Progenitor cell of endocrine pancreas (in vitro differentiated cells): ENCODE measurements around the gene ADCK2. TPM values are rescaled to one million over a fixed set of nuclear protein-coding genes. Genes with fewer than 3 reads are reported as not detected.

Experiments
- DNase-seq: peaks from one replicate; pipeline ENCODE4 v3.0.0; 2021; ENCODE audit warnings: low spot score; ENCODE audit not compliant: unreplicated experiment
- H3K27ac Mint-ChIP-seq: 2 replicates; pipeline ENCODE4 v1.8.0; 2021; ENCODE audit warnings: mild to moderate bottlenecking, moderate library complexity, mixed read lengths
- H3K27me3 Mint-ChIP-seq: 2 replicates; pipeline ENCODE4 v1.8.0; 2021; ENCODE audit warnings: mixed read lengths
- H3K36me3 Mint-ChIP-seq: 2 replicates; pipeline ENCODE4 v1.8.0; 2022; ENCODE audit warnings: mixed read lengths; ENCODE audit not compliant: insufficient read depth
- H3K4me1 Mint-ChIP-seq: 2 replicates; pipeline ENCODE4 v1.8.0; 2021; ENCODE audit warnings: low read depth, mixed read lengths
- H3K4me3 Mint-ChIP-seq: 2 replicates; pipeline ENCODE4 v1.8.0; 2021; ENCODE audit warnings: low read depth, mild to moderate bottlenecking, moderate library complexity, mixed read lengths
- H3K9me3 Mint-ChIP-seq: 2 replicates; pipeline ENCODE4 v1.8.0; 2021; ENCODE audit warnings: low read depth, mixed read lengths
- total RNA-seq: library from RNA; stranded (reverse); gene quantifications from 2 replicates; pipeline ENCODE4 v1.2.1, GENCODE V29; 2021
- TF ChIP-seq, protein P1 (sequence below): fragments of 200-600 bp; sonication (generic); IDR thresholded peaks from one replicate; pipeline ENCODE4 v1.5.0; 2021; ENCODE audit warnings: antibody characterized with exemption, mild to moderate bottlenecking; ENCODE audit not compliant: unreplicated experiment

ADCK2 gene
- total RNA-seq, 1 donor from 2014 or later = 21.9 TPM

DNA sequence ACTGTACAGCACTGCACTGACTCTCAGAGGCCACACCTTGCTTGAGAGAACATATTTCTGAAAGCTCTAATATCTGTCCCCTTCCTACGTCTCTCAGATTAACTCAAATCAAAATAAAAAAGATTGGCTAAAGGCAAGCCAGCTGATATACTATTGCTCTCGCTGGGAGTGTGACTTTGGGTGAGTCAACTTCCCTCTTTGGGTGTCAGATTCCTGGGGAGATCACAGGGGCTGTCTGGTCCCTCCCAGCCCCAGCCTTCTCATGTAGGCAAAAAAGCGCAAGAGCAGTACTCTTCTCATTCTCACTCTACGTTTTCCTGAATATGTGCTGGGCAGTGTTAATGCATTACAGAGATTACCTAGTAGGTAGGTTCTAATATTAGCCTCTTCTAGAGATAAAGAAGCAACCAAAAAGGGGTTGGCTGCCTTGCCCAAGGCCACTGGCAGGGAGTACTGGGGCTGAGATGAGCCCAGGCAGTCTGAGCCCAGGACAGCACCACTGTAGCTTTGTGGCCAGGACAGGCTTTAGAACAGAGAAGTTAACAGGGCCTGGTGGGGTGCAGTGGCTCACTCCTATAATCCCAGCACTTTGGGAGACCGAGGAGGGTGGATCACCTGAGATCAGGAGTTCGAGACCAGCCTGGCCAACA is 23.1 kb upstream of the ADCK2 start:
- DNase-seq = no peak
- TF ChIP-seq, protein P1, sequence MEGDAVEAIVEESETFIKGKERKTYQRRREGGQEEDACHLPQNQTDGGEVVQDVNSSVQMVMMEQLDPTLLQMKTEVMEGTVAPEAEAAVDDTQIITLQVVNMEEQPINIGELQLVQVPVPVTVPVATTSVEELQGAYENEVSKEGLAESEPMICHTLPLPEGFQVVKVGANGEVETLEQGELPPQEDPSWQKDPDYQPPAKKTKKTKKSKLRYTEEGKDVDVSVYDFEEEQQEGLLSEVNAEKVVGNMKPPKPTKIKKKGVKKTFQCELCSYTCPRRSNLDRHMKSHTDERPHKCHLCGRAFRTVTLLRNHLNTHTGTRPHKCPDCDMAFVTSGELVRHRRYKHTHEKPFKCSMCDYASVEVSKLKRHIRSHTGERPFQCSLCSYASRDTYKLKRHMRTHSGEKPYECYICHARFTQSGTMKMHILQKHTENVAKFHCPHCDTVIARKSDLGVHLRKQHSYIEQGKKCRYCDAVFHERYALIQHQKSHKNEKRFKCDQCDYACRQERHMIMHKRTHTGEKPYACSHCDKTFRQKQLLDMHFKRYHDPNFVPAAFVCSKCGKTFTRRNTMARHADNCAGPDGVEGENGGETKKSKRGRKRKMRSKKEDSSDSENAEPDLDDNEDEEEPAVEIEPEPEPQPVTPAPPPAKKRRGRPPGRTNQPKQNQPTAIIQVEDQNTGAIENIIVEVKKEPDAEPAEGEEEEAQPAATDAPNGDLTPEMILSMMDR = no peak
- Mint-ChIP-seq H3K27me3 (peaks cover 3% of the 10 kb centered on the region), H3K36me3 (no peaks in the 10 kb centered on the region), H3K4me1 (peaks cover 5% of the 10 kb centered on the region), H3K4me3 (no peak overlapping the region), H3K27ac (peak overlapping the region; percentile 2), H3K9me3 (no peaks in the 10 kb centered on the region)

DNA sequence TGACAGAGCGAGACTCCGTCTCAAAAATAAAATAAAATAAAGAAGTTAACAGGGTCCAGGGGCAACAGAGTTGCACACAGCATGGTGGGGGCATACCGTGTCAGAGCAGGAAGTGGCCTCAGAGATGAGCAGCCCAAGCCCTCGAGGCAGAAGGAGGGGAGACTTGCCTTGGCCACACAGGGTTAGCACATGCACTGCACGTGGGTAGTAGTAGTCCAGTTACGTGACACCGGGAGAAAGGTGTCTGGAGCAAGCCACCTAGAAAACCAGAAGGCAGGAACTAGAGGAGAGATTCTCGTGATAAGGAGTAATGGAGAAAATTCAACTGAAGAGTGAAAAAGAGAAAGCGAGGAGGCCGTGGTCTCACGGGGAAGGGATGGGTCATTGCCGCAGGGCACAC is 22.4 kb upstream of the ADCK2 start:
- TF ChIP-seq, protein P1 = no peak
- Mint-ChIP-seq H3K4me3 (no peak overlapping the region), H3K9me3 (no peaks in the 10 kb centered on the region), H3K4me1 (peaks cover 5% of the 10 kb centered on the region), H3K36me3 (no peaks in the 10 kb centered on the region), H3K27ac (no peak overlapping the region), H3K27me3 (peaks cover 3% of the 10 kb centered on the region)
- DNase-seq = no peak

DNA sequence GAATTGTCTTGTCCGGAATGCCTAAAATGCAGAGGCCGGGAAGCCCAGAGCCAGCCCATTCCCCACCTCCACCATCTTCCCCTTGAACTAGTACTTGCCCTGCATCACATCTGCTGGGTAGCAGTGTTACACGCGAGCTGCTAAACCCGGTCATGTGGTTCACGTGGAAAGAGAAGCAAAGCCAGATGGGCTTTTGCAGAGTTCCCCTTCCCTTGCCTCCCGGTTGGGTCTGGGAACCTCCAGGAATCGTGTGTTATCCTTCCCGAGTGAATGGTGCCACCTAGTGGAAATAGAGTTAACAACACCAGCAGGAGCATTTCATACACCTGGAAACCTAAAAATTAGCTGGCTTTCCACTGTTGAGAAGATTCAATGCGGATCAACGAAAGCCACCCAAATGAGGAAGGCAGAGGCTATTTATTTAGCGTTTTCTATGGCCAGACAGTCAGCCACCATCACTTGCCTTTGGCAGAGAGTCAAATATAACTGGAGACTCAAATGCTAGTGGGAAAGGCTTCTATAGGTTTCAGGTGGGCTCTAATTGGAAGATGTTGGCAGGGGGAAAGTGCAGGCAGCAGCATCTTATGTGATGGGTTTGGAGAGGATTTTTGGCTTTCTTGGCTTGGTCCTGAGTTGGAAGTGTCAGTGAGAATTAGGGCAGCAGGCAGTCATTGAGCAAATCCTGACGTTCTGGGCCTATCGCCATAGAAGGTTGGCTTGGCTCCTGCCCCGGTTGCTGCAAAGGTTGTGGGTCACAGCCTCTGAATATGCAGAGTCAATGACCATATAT is 19.2 kb upstream of the ADCK2 start:
- Mint-ChIP-seq H3K4me3 (no peak overlapping the region), H3K4me1 (peaks cover 8% of the 10 kb centered on the region), H3K36me3 (no peaks in the 10 kb centered on the region), H3K9me3 (no peaks in the 10 kb centered on the region), H3K27ac (no peak overlapping the region), H3K27me3 (peaks cover 9% of the 10 kb centered on the region)
- TF ChIP-seq, protein P1 = peak; percentile 89
- peak; percentile 56 for DNase-seq

DNA sequence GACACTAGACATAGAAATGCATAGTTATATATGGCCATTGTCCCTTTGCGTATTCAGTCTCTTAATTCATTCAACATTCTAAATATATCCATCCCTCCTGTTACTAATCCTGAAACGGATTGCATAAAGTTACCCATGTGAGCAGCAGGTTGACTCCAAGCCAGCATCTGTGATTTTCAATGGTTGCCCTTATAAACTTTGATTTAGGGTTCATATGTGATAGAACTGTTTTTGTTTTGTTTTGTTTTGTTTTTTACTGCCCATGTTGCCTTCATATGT is 18.7 kb upstream of the ADCK2 start:
- Mint-ChIP-seq H3K9me3 (no peaks in the 10 kb centered on the region), H3K4me3 (no peak overlapping the region), H3K27me3 (peaks cover 9% of the 10 kb centered on the region), H3K4me1 (peaks cover 8% of the 10 kb centered on the region), H3K27ac (no peak overlapping the region), H3K36me3 (no peaks in the 10 kb centered on the region)
- TF ChIP-seq, protein P1 = no peak
- no peak for DNase-seq

DNA sequence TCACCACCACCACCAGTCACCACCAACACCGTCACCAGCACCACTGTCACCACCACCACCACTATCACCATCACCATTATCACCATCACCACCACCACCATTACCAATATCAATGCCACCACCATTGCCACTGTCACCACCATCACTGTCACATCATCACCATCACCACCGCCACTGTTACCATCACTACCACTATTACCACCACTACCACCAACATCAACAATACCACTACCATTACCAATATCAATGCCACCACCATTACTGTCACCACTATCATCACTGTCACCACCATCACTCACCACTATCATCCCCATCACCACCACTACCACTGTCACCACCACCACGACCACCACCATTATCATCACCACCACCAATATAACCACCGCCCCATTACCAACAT is 18.1 kb upstream of the ADCK2 start:
- DNase-seq = no peak
- Mint-ChIP-seq H3K36me3 (no peaks in the 10 kb centered on the region), H3K4me3 (no peak overlapping the region), H3K27me3 (peaks cover 6% of the 10 kb centered on the region), H3K9me3 (no peaks in the 10 kb centered on the region), H3K27ac (no peak overlapping the region), H3K4me1 (peaks cover 8% of the 10 kb centered on the region)
- TF ChIP-seq, protein P1 = no peak
